KG1 (cell line): ENCODE data around the gene POLR3B.
"Not testable (repeated sequence)": the region's sequence is repeated elsewhere in the genome, so short reads cannot be mapped to it uniquely, and the experiment has no call there.

ENCODE experiments used
- DNase-seq: peaks from one replicate; lab custom pipeline; 2025; lab: John Stamatoyannopoulos, UW

The POLR3B gene

GRCh38 chr12:106461730-106462129 is 104.2 kb downstream of the POLR3B start:
- no peak for DNase-seq

- not testable (repeated sequence) for DNase-seq
Observed at GRCh38 chr12:106465605-106466004, 108.1 kb downstream of the POLR3B start.

GRCh38 chr12:106475662-106476061 is 118.1 kb downstream of the POLR3B start:
- DNase-seq = not testable (repeated sequence)

- DNase-seq = not testable (repeated sequence)
Observed at GRCh38 chr12:106477627-106478026, 120.1 kb downstream of the POLR3B start.

GRCh38 chr12:106480251-106480650 is 122.7 kb downstream of the POLR3B start:
- DNase-seq = no peak

- DNase-seq = no peak
Observed at GRCh38 chr12:106481246-106481645, 123.7 kb downstream of the POLR3B start.

GRCh38 chr12:106487664-106488063 is 130.1 kb downstream of the POLR3B start:
- no peak for DNase-seq

- DNase-seq = no peak
Observed at GRCh38 chr12:106488884-106489283, 131.3 kb downstream of the POLR3B start.

GRCh38 chr12:106490264-106490663 is 132.7 kb downstream of the POLR3B start:
- no peak for DNase-seq

GRCh38 chr12:106492857-106493256 is 135.3 kb downstream of the POLR3B start:
- DNase-seq = no peak

GRCh38 chr12:106493531-106493930 is 136.0 kb downstream of the POLR3B start:
- no peak for DNase-seq

GRCh38 chr12:106495354-106495965 is 137.9 kb downstream of the POLR3B start:
- no peak for DNase-seq

GRCh38 chr12:106498056-106498455 is 140.5 kb downstream of the POLR3B start:
- peak; percentile 12 for DNase-seq

GRCh38 chr12:106499628-106500027 is 142.1 kb downstream of the POLR3B start:
- DNase-seq = no peak

- DNase-seq = no peak
Observed at GRCh38 chr12:106506691-106507090, 149.1 kb downstream of the POLR3B start.

GRCh38 chr12:106508966-106509365 is 151.4 kb downstream of the POLR3B start:
- DNase-seq = no peak

- no peak for DNase-seq
Observed at GRCh38 chr12:106511365-106511764, 153.8 kb downstream of the POLR3B start.

GRCh38 chr12:106517314-106517713 is 159.8 kb downstream of the POLR3B start:
- no peak for DNase-seq

- no peak for DNase-seq
Observed at GRCh38 chr12:106519607-106520021, 162.1 kb downstream of the POLR3B start.

GRCh38 chr12:106521901-106522300 is 164.4 kb downstream of the POLR3B start:
- no peak for DNase-seq

GRCh38 chr12:106522708-106523107 is 165.2 kb downstream of the POLR3B start:
- no peak for DNase-seq

- DNase-seq = no peak
Observed at GRCh38 chr12:106527356-106527755, 169.8 kb downstream of the POLR3B start.

GRCh38 chr12:106541201-106541600 is 183.7 kb downstream of the POLR3B start:
- DNase-seq = no peak

- no peak for DNase-seq
Observed at GRCh38 chr12:106551410-106551809, 193.9 kb downstream of the POLR3B start.
